Fibroblast of gingiva (primary cell): ENCODE measurements around the gene LDLRAD4.
A peak's percentile ranks its signal among the peaks of the same experiment; 100 is the strongest.

Experiments used
- DNase-seq: peaks from one replicate; pipeline ENCODE4 v3.0.0-alpha.2; 2011; ENCODE audit warnings: low read depth

The LDLRAD4 gene

DNA sequence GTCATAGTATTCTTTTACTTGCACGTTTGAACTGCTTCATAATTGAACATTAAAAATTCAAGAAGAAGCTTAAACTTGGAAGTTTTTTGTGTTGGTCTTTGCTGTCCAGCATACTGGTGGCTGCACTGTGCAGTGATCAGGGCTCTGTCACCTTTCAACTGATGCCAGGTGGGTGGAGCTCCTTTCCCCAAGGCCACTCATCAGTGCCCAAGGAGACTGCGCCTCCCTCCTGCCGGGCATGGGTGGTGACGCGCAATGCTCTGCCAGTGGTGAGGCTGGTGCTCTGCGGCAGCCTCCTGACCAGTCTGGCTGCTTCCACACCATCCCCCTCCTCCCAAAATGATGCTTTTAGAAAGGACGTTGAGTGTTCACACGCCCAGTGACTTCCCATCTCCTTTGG lies 16.0 kb upstream of the LDLRAD4 start:
- no peak for DNase-seq

DNA sequence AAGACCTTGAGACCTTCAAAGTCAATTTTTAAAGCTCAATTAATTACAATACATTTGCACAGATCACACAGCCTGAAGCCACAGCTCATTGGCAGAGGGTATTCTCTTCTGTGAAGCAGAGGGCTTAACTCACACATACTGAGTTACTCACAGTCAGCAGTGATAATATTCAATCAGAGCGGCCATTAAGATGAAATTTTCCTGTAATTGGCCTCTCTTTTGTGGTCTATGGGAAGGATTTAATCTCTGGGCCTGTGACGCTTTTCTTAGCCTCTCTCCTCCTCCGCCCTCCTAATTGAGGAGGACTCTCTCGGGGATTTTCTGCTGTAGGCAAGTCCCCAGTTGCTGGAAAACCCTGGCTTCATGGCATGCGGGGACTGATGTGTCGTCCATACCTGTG lies 12.3 kb upstream of the LDLRAD4 start:
- no peak for DNase-seq

GRCh38 chr18:13207294-13207693 lies 11.3 kb upstream of the LDLRAD4 start:
- DNase-seq: no peak

- no peak for DNase-seq
These were observed 7.0 kb upstream of the LDLRAD4 start for GRCh38 chr18:13211534-13211933.

DNA sequence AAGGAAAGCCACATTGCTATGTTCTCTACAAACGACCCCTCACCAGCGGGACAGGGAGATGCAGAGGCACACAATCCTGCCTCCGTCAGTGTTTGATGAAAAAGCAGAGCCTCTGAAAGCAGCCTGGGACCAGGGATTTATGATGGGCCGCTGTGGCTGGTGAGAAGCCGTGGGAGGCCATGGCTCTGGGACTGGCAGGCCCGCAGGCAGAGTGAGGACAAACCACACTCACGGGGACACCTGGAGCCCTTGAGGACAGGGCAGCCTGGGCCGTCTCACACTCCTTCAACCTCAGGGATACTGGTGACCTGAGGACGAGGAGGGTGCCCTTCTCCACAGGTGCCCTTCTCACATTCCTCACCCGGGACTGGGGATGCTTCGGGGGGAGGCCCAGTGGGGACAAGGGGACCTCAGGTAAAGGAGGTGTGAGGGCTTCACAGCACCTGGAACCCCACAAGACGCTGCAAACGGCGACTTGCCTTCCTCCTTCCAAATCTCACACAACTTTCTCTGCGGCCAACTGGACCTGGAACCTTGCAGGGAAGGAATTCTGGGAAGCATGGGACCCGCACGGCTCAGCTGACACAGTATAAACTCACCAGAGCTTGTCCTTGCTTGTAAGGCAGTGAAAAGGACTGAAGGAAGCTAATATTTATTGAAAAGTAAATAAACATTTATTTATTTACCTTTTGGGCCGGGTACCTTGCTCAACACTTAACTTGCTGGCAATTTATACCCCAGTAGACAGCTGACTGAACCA lies 5.3 kb upstream of the LDLRAD4 start:
- DNase-seq: no peak

DNA sequence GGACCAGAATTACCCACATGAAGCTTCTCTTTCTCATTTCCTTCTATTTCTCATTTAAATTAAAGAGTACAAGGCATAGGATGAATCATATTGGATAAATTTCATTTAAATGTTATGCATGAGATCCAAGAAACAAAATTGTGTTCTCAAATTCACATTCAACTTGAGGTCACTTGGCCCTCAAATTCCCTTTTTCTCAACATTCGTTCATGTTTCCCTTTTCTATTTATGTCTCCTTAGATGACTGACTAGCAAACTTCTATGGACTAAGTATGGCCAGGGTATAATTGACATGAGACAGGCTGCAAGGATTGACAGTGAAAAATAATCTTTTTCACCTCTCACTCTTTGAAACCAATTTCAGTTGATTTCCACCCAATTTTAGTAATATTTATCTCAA lies 4.0 kb upstream of the LDLRAD4 start:
- DNase-seq: no peak

DNA sequence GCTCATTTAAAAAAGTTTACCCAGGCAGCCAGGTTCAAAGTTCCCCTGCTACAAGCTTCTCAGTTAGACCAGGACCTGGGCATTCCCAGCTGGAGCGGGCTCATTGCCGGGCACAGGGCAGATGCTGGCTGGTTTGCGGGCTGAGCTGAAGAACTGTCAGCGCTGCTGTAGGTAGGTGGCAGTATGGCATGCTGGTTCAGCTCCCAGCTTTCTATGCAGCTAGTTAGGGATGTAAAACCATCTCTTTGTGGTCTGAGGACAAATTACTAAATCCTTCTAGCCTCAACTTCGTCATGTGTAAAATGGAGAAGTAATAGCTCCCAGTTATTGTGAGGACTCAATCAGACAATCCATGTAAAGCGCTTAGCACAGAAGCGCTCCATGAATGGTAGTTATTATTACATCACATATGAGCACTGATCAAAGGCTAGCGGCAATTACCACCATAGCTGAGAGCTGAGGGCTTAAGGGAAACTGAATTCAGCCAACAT lies 2.4 kb upstream of the LDLRAD4 start:
- peak; percentile 52 for DNase-seq

DNA sequence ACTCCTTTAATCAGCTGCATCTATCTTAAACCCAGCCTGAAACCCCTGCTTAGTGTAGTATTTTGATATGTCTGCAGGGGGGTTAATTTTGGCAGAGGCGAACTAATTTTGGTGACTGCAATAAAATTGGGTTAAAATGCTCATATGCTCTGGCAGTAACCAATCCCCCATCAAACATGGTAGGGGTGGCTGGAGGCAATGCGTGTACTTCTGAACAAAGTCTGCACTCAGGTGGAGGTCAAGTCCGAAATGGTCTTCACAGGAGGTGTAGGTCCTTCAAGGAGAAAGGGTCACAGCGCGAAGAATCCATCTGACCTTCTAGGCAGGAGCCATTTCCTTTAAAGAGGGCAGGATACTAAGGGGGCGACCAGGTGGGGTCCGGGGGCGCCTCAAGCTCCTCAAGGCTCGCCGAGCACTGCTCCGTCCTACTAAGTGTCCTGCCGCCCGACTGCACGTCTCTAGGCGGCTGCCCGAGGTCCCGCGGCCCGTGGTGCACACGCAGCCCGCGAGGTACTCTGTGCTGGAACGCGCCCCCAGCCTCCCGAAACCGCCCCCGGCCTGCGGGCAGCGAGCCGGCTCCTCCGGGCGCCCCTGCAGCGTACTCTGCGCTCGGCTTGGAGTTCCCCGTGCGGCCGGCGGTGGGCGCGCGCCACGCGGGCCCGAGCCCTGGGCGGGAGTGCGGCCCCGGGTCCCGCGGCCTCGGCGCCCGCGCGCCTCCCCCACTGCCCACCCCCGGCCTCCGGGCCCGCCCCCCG lies 1.7 kb upstream of the LDLRAD4 start:
- no peak for DNase-seq

- DNase-seq: no peak
These were observed 1.0 kb upstream of the LDLRAD4 start for GRCh38 chr18:13217466-13217961.

DNA sequence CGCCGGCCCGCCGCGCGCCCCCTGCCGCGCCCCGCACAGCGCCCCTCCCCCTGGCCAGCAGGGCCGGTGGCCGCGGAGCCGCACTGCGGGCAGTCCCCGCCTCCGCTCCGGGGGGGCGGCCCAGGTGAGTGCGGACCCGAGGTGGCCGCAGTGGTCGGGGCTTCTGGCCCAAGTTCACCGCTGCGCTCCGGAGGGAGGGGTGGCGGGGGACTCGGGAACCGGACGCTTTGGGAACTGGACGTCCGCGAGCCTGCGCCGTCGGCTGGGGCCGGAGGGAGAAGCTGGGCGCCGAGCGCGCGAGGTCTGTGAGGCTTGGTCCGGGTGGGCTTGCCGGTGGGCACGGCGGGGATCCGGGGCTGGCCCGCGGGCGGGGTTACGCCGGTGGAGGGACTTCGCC lies 591 bp upstream of the LDLRAD4 start:
- DNase-seq: no peak

GRCh38 chr18:13218997-13219396 lies 437 bp downstream of the LDLRAD4 start:
- DNase-seq: no peak

DNA sequence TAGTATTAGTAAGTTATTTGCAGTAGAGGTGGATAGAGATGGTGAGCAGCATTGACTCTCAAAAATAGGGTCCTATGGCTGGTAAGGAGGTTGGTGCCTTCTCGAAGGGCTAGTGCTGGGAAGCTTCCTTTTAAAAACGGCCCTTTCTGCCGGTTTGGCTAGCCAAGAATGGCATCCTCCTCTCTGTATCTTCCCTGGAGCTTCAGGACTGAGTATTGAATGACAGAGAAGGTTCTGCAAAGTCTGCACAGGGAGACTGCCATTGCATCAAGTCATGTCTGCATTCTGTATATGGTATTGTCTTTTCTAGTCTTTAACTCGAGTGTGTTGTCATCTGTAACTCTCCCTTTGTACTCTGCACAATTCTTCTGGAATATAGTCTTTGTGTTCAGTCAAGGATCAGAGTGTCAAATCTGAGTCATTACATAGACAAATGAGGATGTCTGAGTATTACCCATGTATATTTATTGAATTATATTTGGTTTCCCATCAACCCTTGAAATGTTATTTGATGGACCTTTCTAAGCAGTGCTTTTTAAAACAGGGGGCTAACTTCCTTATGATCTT lies 1.1 kb downstream of the LDLRAD4 start:
- DNase-seq: no peak

GRCh38 chr18:13220361-13220991 lies 1.9 kb downstream of the LDLRAD4 start:
- DNase-seq: no peak

GRCh38 chr18:13221869-13222855 lies 3.6 kb downstream of the LDLRAD4 start:
- peak; percentile 37 for DNase-seq

GRCh38 chr18:13222856-13223281 lies 4.3 kb downstream of the LDLRAD4 start:
- no peak for DNase-seq

DNA sequence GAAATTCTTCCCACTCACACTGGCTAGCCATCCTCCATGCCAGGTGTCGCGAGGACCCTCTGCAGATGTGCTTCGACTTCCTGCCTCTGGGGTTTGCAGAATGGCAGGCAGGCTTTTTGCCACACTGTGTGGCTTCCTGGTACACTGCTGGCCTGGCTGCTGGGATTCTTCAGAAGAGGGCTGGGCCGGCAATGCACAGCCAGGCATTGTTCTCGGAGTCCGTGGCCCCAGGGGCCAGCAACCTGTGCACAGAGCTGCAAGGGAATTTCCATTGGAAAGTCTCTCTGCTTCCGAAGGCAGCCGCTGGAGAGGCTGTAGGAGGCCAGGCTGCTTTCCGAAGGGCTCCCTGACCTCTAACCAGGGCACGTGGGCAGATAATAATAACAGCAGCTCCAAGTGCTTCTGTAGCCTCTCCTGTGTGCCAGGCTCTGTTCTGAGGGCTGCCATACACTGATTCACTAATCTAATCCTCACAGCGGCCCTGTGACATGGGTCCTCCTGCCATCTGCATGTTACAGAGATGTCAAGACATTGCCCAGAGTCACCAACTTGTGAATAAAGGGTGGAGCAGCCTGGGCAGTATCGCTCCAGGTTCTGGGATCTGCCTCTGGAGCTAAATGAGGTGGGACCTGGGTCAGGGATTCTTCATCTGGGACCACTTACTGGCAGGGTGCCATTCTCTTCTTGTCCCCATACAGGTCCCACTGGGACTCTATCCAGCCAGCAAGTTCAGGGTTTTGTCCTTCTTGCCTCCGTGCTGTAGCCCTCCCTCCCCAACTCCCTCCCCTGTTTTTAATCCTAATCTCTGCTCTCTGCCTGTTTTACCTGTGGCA lies 5.0 kb downstream of the LDLRAD4 start:
- no peak for DNase-seq

- DNase-seq: no peak
These were observed 6.7 kb downstream of the LDLRAD4 start for GRCh38 chr18:13225261-13225660.

GRCh38 chr18:13226533-13227144 lies 8.1 kb downstream of the LDLRAD4 start:
- no peak for DNase-seq

DNA sequence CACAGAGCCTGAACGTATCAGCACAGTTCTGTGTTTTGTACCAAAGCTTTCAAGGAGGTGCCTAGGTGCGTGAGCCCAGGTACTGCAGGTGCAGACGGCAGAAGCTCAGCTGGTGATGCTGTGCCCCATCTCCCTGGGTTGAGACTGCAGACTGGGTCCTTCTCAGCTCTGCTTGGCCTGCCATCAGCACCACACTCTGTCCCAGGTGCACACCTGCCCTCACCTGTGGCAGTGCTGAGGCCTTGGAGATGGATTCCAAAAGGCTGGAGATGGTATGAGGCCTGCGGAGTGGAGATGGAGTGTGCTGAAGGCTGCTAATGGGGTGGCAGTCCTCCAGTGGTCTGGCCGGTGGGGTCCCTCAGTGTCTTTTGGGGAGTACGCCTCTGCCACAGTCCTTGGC lies 9.3 kb downstream of the LDLRAD4 start:
- no peak for DNase-seq
